HL-60 (cell line): ENCODE data around the gene RUNX2.

Experiments used
- GABPA ChIP-seq: IDR thresholded peaks from 2 replicates; pipeline ENCODE4 v1.6.1; 2012; ENCODE audit warnings: low read depth
- TF ChIP-seq, protein P1 (sequence below): IDR thresholded peaks from one replicate; pipeline ENCODE4 v1.5.1; 2011; ENCODE audit warnings: low read length, control low read depth, inconsistent platforms; ENCODE audit not compliant: insufficient read depth

DNA sequence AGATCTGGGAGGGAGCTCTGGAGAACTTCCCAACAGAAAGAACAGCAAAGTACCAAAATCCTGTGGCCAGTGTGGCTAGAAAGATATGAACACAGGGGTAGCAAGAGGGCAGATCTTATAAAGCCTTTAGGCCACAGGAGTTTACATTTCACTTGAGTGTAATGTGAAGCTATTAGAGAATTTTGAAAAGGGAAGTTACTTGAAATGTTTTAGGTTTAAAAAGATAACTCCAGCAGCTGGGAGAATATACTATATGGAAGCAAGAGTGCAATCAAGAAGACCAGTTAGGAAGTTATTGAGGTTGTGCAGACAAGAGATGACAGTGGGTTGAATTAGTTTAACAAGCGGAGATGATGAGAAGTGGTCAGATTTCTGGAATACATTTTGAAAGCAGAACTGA, 41.7 kb downstream of the RUNX2 start:
- TF ChIP-seq, protein P1, sequence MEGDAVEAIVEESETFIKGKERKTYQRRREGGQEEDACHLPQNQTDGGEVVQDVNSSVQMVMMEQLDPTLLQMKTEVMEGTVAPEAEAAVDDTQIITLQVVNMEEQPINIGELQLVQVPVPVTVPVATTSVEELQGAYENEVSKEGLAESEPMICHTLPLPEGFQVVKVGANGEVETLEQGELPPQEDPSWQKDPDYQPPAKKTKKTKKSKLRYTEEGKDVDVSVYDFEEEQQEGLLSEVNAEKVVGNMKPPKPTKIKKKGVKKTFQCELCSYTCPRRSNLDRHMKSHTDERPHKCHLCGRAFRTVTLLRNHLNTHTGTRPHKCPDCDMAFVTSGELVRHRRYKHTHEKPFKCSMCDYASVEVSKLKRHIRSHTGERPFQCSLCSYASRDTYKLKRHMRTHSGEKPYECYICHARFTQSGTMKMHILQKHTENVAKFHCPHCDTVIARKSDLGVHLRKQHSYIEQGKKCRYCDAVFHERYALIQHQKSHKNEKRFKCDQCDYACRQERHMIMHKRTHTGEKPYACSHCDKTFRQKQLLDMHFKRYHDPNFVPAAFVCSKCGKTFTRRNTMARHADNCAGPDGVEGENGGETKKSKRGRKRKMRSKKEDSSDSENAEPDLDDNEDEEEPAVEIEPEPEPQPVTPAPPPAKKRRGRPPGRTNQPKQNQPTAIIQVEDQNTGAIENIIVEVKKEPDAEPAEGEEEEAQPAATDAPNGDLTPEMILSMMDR, result no peak
- TF ChIP-seq GABPA, result no peak
